Ureter (tissue), 1 donor: ENCODE results near the gene AMIGO1. TPM values are rescaled to one million over a fixed set of nuclear protein-coding genes. Genes with fewer than 3 reads are reported as not detected.

Experiments
- DNase-seq: peaks from one replicate; pipeline ENCODE4 v3.0.0-alpha.2; 2020; ENCODE audit warnings: low spot score
- total RNA-seq: library from RNA; stranded (reverse); gene quantifications from one replicate; pipeline ENCODE4 v1.2.4, GENCODE V29; 2023
- donor health status: DM: yes; HTN: yes; CAD: no.

Gene AMIGO1
- total RNA-seq, 1 donor from 2014 or later, result 6.0 TPM

DNA sequence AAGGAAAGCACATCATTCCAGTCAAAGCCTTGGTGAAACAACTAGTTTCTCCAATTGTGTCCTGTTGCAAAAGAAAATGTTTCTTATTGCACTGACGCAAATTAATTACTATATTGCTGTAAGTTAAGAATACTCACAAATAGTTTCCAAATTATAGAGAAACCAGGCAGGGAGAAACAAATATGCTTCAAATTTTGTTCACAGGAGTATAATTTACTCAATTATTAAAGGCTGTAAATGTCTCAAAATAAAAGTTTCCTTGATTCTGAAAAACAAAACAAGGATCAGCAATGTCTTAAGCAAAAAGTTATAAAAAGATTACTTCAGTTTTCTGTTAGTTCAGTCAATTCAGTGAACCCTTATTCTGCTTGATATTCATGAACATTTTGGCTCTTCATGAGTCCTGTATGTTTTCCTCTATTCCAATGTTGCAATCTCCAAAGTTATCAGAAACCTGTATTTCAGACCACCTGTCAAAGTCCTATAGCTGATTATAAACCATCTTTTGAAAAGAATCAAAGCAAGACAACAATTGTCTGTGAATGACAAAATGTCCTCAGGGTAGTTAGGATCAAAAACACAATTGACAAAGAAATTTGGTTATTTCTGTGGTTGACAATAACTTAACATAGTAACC is 54.9 kb downstream of the AMIGO1 start:
- no peak for DNase-seq

Other genes starting within 250 kb of the AMIGO1 start
- 3.1 TPM for gene PSRC1, start 226.6 kb downstream of the AMIGO1 start, total RNA-seq
- gene MYBPHL, start 202.7 kb downstream of the AMIGO1 start, total RNA-seq, result not detected
- 63.8 TPM for gene SORT1, start 111.8 kb downstream of the AMIGO1 start, total RNA-seq
- gene PSMA5, start 83.3 kb downstream of the AMIGO1 start, total RNA-seq, result 78.1 TPM
- gene SYPL2, start 43.2 kb downstream of the AMIGO1 start, total RNA-seq, result 2.0 TPM
- 6.0 TPM for gene ATXN7L2, start 25.8 kb downstream of the AMIGO1 start, total RNA-seq
- 10.5 TPM for gene CYB561D1, start 15.6 kb downstream of the AMIGO1 start, total RNA-seq
- gene GPR61, start 30.1 kb upstream of the AMIGO1 start, total RNA-seq, result not detected
- 6.6 TPM for gene GNAI3, start 38.9 kb upstream of the AMIGO1 start, total RNA-seq
- gene GNAT2, start 109.9 kb upstream of the AMIGO1 start, total RNA-seq, result not detected
- 45.8 TPM for gene AMPD2, start 110.1 kb upstream of the AMIGO1 start, total RNA-seq
- 38.2 TPM for gene GSTM4, start 146.4 kb upstream of the AMIGO1 start, total RNA-seq
- 104 TPM for gene GSTM2, start 158.3 kb upstream of the AMIGO1 start, total RNA-seq
- gene GSTM1, start 178.1 kb upstream of the AMIGO1 start, total RNA-seq, result not detected
- gene GSTM5, start 202.5 kb upstream of the AMIGO1 start, total RNA-seq, result 11.6 TPM
- gene GSTM3, start 231.3 kb upstream of the AMIGO1 start, total RNA-seq, result 55.6 TPM